GM12891 (cell line): ENCODE data around the gene MOB1A.

Source experiments
- POLR2A ChIP-seq: IDR thresholded peaks from 2 replicates; pipeline ENCODE4 v1.6.1; 2011; ENCODE audit warnings: low read depth, low read length, control low read depth
- POLR2AphosphoS5 ChIP-seq: IDR thresholded peaks from 2 replicates; pipeline ENCODE4 v1.6.1; 2011; ENCODE audit warnings: low read depth, low read length, control low read depth

DNA sequence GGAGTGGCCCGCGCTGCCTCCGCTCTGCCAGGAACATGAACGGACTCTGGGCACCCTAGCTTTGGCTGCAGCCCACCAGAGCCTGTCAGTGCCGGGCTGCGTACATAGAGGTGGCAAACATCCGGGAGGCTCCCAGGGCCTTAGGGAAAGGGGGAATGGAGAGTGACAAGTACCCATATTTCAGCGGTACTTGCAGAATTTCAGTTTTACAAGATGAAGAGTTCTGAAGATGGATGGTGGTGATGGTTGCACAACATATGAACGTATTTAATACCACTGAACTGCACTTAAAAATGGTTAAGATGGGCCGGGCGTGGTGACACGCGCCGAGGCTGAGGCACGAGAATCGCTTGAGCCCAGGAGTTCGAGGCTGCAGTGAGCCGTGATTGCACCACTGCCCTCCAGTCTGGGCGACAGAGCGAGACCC lies 20.6 kb upstream of the MOB1A start:
- peak; percentile 49 for TF ChIP-seq POLR2A
- no peak for TF ChIP-seq POLR2AphosphoS5
